HepG2 (cell line): ENCODE data around the gene RDH8. TPM values are rescaled to one million over a fixed set of nuclear protein-coding genes. Genes with fewer than 3 reads are reported as not detected.

ENCODE experiments used
- ATAC-seq: fragments of 200-7000 bp; cut with Tn5 transposase; 3 replicates; pipeline ENCODE4 v1.9.1; 2020; ENCODE audit warnings: mild to moderate bottlenecking, moderate library complexity
- BruUV-seq: library from RNA; stranded (reverse); fragments of 400-500 nt; replicated peaks from 2 replicates; lab custom pipeline; 2021; lab: Mats Ljungman, UMichigan
- CTCF ChIA-PET: fragments of 300-600 bp; formaldehyde crosslinking; extraction: SDS; loops from one replicate; lab custom pipeline; 2021; ENCODE audit warnings: low total read pairs, inconsistent platforms, low intra/inter-chr PET ratio; lab: Yijun Ruan, JAX
- POLR2A ChIA-PET: fragments of 350-600 bp; sonication (Branson Sonifier 250); formaldehyde crosslinking; loops from one replicate; lab custom pipeline; 2020; ENCODE audit warnings: antibody characterized with exemption, inconsistent platforms; lab: Yijun Ruan, JAX
- DNase-seq: peaks from one replicate; pipeline ENCODE4 v3.0.0-alpha.2; 2015; ENCODE audit warnings: low spot score
- FAIRE-seq: peaks from 3 replicates; lab custom pipeline; 2011; peaks lifted over from hg19 to GRCh38; lab: Jason Lieb, UNC
- H2AFZ ChIP-seq: one replicate; pipeline ENCODE4 v1.6.1; 2011; ENCODE audit warnings: low read length, inconsistent platforms
- H3K27ac ChIP-seq: fragments of 300-600 bp; 3 replicates; pipeline ENCODE4 v1.8.0; 2011; ENCODE audit warnings: mixed run types, mild to moderate bottlenecking, mixed read lengths, low read length, inconsistent platforms; ENCODE audit not compliant: insufficient read depth; ENCODE audit errors: extremely low read length
- H3K27me3 ChIP-seq, 2 experiments: fragments of 200-600 bp in 1 of 2; 2 replicates in 1 of 2; 3 replicates in 1 of 2; pipeline versions ENCODE4 v1.6.0 to v1.8.0; 2011; ENCODE audit warnings: low read length in 2 of 2, mild to moderate bottlenecking in 2 of 2, moderate library complexity in 2 of 2, inconsistent platforms in 1 of 2; ENCODE audit not compliant: insufficient read depth in 2 of 2, control insufficient read depth in 1 of 2
- H3K36me3 ChIP-seq, 2 experiments: fragments of 200-600 bp in 1 of 2; replicated peaks in 1 of 2; 2 replicates in 1 of 2; 3 replicates in 1 of 2; pipeline versions ENCODE4 v1.5.1 to v1.8.0; 2011; ENCODE audit warnings: low read length in 2 of 2, inconsistent platforms in 1 of 2; ENCODE audit not compliant: insufficient read depth in 2 of 2, control insufficient read depth in 1 of 2
- H3K4me1 ChIP-seq: 2 replicates; pipeline ENCODE4 v1.5.1; 2012; ENCODE audit warnings: low read length, inconsistent platforms; ENCODE audit not compliant: insufficient read depth
- H3K4me2 ChIP-seq: 2 replicates; pipeline ENCODE4 v1.6.0; 2011; ENCODE audit warnings: low read depth, low read length, inconsistent platforms
- H3K4me3 ChIP-seq, 3 experiments: fragments of 200-600 bp in 1 of 3; sonication (generic), shearing (Covaris generic) in 1 of 3; replicated peaks in 1 of 3; 2 replicates each; pipeline ENCODE4 v1.5.1; 2011 to 2016; ENCODE audit warnings: low read length in 3 of 3, inconsistent platforms in 2 of 3, low read depth in 2 of 3, mild to moderate bottlenecking in 2 of 3, control low read depth in 1 of 3, mixed read lengths in 1 of 3; ENCODE audit not compliant: insufficient read depth in 1 of 3
- H3K79me2 ChIP-seq: one replicate; pipeline ENCODE4 v1.6.1; 2011; ENCODE audit warnings: low read length, inconsistent platforms; ENCODE audit not compliant: insufficient read depth
- H3K9ac ChIP-seq: 2 replicates; pipeline ENCODE4 v1.6.0; 2011; ENCODE audit warnings: mild to moderate bottlenecking, low read depth, low read length, inconsistent platforms; ENCODE audit not compliant: insufficient read depth
- H3K9me3 ChIP-seq: 2 replicates; pipeline ENCODE4 v1.5.1; 2012; ENCODE audit warnings: mild to moderate bottlenecking, low read length
- H4K20me1 ChIP-seq: 2 replicates; pipeline ENCODE4 v1.6.0; 2011; ENCODE audit warnings: inconsistent platforms, mild to moderate bottlenecking, low read length, moderate library complexity; ENCODE audit not compliant: insufficient read depth
- CBX1 ChIP-seq: IDR thresholded peaks from one replicate; pipeline ENCODE4 v1.6.1; 2016; ENCODE audit warnings: antibody characterized with exemption, low read depth
- IRF2 ChIP-seq: IDR thresholded peaks from 2 replicates; pipeline ENCODE4 v1.6.1; 2018; ENCODE audit warnings: missing genetic modification reagents, missing compliant biosample characterization
- UBTF ChIP-seq: sonication (generic); formaldehyde crosslinking; IDR thresholded peaks from 2 replicates; pipeline ENCODE4 v1.4.0; 2020; ENCODE audit warnings: mild to moderate bottlenecking, missing genetic modification reagents
- ZNF414 ChIP-seq: sonication (generic); formaldehyde crosslinking; IDR thresholded peaks from 2 replicates; pipeline ENCODE4 v1.5.0; 2020; ENCODE audit warnings: missing genetic modification reagents
- WGBS: methylation state at CpG from one replicate; pipeline ENCODE4 v1.1.6; 2017; ENCODE audit warnings: low lambda C conversion rate; 5-methylcytosine and 5-hydroxymethylcytosine counted together
- in situ Hi-C: cut with HindIII; loops from 2 replicates; pipeline ENCODE4 v1.10.0; 2017; ENCODE audit warnings: low pct_unique_long_range_greater_than_20kb; ENCODE audit not compliant: extremely low pct_ligation_motif_present
- intact Hi-C: fragments of 100-400 bp; cut with micrococcal nuclease; formaldehyde crosslinking; loops from one replicate; pipeline ENCODE4 v1.10.0; 2022; ENCODE audit not compliant: unreplicated experiment
- polyA plus RNA-seq, 8 experiments: library from polyadenylated mRNA; depleted of rRNA in 3 of 8; stranded (reverse) in 7 of 8; unstranded in 1 of 8; fragments of >200 nt; fragmentation: Illumina TruSeq in 4 of 8; extraction: Trizol in 4 of 8; gene quantifications; 2 replicates each; pipeline versions ENCODE4 v1.2.1 to v1.2.3, GENCODE V29; 2011 to 2016; ENCODE audit warnings: low read depth in 4 of 8, missing spikeins in 1 of 8, mixed read lengths in 1 of 8; ENCODE audit not compliant: insufficient read depth in 1 of 8
- total RNA-seq, 5 experiments: library from RNA; depleted of rRNA; stranded (reverse); fragments of >200 nt; fragmentation: Illumina TruSeq; extraction: Trizol; gene quantifications; 2 replicates each; pipeline ENCODE4 v1.2.3, GENCODE V29; 2016; ENCODE audit warnings: low read depth in 1 of 5
- TF ChIP-seq, protein P1 (sequence below): sonication (generic); formaldehyde crosslinking; IDR thresholded peaks from 2 replicates; pipeline ENCODE4 v1.8.0; 2022; ENCODE audit warnings: low read depth, missing genetic modification reagents
- TF ChIP-seq, protein P2 (sequence below): sonication (generic); formaldehyde crosslinking; IDR thresholded peaks from 2 replicates; pipeline ENCODE4 v1.5.1; 2020; ENCODE audit warnings: mild to moderate bottlenecking, missing genetic modification reagents, borderline replicate concordance
- TF ChIP-seq, protein P3 (sequence below): sonication (generic); formaldehyde crosslinking; IDR thresholded peaks from 2 replicates; pipeline ENCODE4 v1.8.1; 2023; ENCODE audit warnings: mild to moderate bottlenecking, missing genetic modification reagents

Gene RDH8
- total and polyA plus RNA-seq, 2 of the 13 experiments (the other 11 are each of a cell fraction or from before 2014, with no cell fraction given) = not detected

- 0% methylated on average over 6 of the region's 38 CpGs for WGBS
- 0 out of 2 replicates have a peak, but pooled peaks cover 2% of the 10 kb centered on the region for H4K20me1 ChIP-seq
- no peaks in the 10 kb centered on the region for H3K36me3 ChIP-seq
- ChIA-PET CTCF (no interaction called here), POLR2A (no interaction called here)
- H2AFZ ChIP-seq = no peak within 1 kb of the TSS
- DNase-seq = no peak
- BruUV-seq = no TSS peak
- no peaks in the 10 kb centered on the region for H3K79me2 ChIP-seq
- in situ Hi-C loops = no loop called here
- peaks cover 2 to 38% of the 10 kb centered on the region in 2 experiments for H3K27me3 ChIP-seq
- ATAC-seq = no peak
- FAIRE-seq = no peak
- H3K9ac ChIP-seq = no peak within 1 kb of the TSS
- no peaks in the 10 kb centered on the region for H3K9me3 ChIP-seq
- H3K4me2 ChIP-seq = no peak within 1 kb of the TSS
- no peaks in the 10 kb centered on the region for H3K4me1 ChIP-seq
- intact Hi-C loops = no loop called here
- no peak within 1 kb of the TSS for H3K4me3 ChIP-seq
- no peak within 1 kb of the TSS for H3K27ac ChIP-seq
- TF ChIP-seq, protein P1, sequence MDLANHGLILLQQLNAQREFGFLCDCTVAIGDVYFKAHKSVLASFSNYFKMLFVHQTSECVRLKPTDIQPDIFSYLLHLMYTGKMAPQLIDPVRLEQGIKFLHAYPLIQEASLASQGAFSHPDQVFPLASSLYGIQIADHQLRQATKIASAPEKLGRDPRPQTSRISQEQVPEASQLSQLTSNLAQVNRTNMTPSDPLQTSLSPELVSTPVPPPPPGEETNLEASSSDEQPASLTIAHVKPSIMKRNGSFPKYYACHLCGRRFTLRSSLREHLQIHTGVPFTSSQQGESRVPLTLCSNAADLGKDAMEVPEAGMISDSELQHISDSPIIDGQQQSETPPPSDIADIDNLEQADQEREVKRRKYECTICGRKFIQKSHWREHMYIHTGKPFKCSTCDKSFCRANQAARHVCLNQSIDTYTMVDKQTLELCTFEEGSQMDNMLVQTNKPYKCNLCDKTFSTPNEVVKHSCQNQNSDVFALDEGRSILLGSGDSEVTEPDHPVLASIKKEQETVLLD (CRISPR knock-in tag) = no peak
- TF ChIP-seq ZNF414 (CRISPR knock-in tag) (no peak), CBX1 (no peak), IRF2 (no peak), UBTF (CRISPR knock-in tag) (no peak)
- TF ChIP-seq, protein P2, sequence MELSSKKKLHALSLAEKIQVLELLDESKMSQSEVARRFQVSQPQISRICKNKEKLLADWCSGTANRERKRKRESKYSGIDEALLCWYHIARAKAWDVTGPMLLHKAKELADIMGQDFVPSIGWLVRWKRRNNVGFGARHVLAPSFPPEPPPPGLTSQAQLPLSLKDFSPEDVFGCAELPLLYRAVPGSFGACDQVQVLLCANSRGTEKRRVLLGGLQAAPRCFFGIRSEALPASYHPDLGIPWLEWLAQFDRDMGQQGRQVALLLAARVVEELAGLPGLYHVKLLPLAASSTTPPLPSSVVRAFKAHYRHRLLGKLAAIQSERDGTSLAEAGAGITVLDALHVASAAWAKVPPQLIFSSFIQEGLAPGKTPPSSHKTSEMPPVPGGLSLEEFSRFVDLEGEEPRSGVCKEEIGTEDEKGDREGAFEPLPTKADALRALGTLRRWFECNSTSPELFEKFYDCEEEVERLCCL (CRISPR knock-in tag) = no peak
- TF ChIP-seq, protein P3, sequence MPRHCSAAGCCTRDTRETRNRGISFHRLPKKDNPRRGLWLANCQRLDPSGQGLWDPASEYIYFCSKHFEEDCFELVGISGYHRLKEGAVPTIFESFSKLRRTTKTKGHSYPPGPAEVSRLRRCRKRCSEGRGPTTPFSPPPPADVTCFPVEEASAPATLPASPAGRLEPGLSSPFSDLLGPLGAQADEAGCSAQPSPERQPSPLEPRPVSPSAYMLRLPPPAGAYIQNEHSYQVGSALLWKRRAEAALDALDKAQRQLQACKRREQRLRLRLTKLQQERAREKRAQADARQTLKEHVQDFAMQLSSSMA (CRISPR knock-in tag) = no peak
Measured at GRCh38 chr19:10010247-10010691, 3.0 kb upstream of the RDH8 start, which contains the start of gene COL5A3. Gene COL5A3 (minus strand): TSS chr19:10010504. CDS start chr19:10010385, 119 bp downstream.
